ENCODE data around the gene HTR6. TPM values are rescaled to one million over a fixed set of nuclear protein-coding genes. Genes with fewer than 3 reads are reported as not detected.

HTR6 gene
- total RNA-seq, 2 experiments from 2014 or later, result not detected

- H3K4me3 ChIP-seq (ENCODE audit: low read depth, low read length, poor library complexity, severe bottlenecking), result no peak overlapping the region
- no peaks in the 10 kb centered on the region for H4K20me1 ChIP-seq (ENCODE audit: insufficient read depth, low read length)
- POLR2A ChIA-PET, result no interaction called here
- H3K9me3 ChIP-seq (ENCODE audit: low read length), result no peaks in the 10 kb centered on the region
- H3K4me2 ChIP-seq (ENCODE audit: low read length), result peak overlapping the region; percentile 44; the same call in 1 of the 2 replicates
- H2AFZ ChIP-seq (ENCODE audit: low read length), result no peak overlapping the region
- H3K79me2 ChIP-seq (ENCODE audit: insufficient read depth, low read depth, low read length), result no peaks in the 10 kb centered on the region
- no peak overlapping the region for H3K27ac ChIP-seq (ENCODE audit: low read depth, low read length, poor library complexity, severe bottlenecking)
- CTCF ChIA-PET (ENCODE audit: unreplicated experiment), result no interaction called here
- DNase-seq (ENCODE audit: low spot score), result no peak
- no peaks in the 10 kb centered on the region for H3K4me1 ChIP-seq (ENCODE audit: insufficient read depth, low read length, poor library complexity, severe bottlenecking)
- intact Hi-C loops (cut with micrococcal nuclease; ENCODE audit: unreplicated experiment), result no loop called here
- no TSS peak for BruUV-seq (replicated peaks)
- H3K36me3 ChIP-seq (ENCODE audit: insufficient read depth, low read length), result no peaks in the 10 kb centered on the region
- no peak for TF ChIP-seq EZH2phosphoT487 (IDR thresholded peaks at IDR 0.05; ENCODE audit: borderline replicate concordance, low read depth, low read length)
- no peak for TF ChIP-seq CTCF (conservative IDR thresholded peaks at IDR 0.05; ENCODE audit: low read length)
- no peaks in the 10 kb centered on the region for H3K9me2 ChIP-seq (ENCODE audit: insufficient read depth, low read length)
These were observed 19.0 kb upstream of the HTR6 start for GRCh38 chr1:19645411-19646251.

- no peaks in the 10 kb centered on the region for H3K36me3 ChIP-seq (ENCODE audit: insufficient read depth, low read length)
- no peak overlapping the region for H3K27ac ChIP-seq (ENCODE audit: low read depth, low read length, poor library complexity, severe bottlenecking)
- no peaks in the 10 kb centered on the region for H3K9me2 ChIP-seq (ENCODE audit: insufficient read depth, low read length)
- no peak for DNase-seq (ENCODE audit: low spot score)
- no TSS peak for BruUV-seq (replicated peaks)
- no peak overlapping the region for H3K4me3 ChIP-seq (ENCODE audit: low read depth, low read length, poor library complexity, severe bottlenecking)
- no peak overlapping the region for H3K4me2 ChIP-seq (ENCODE audit: low read length)
- no peaks in the 10 kb centered on the region for H4K20me1 ChIP-seq (ENCODE audit: insufficient read depth, low read length)
- H2AFZ ChIP-seq (ENCODE audit: low read length), result no peak overlapping the region
- POLR2A ChIA-PET, result interaction anchor here (0.6 kb wide), 1 partner anchor 7 kb away, joined by 3 read pairs; no protein-coding TSS in a partner anchor
- H3K9me3 ChIP-seq (ENCODE audit: low read length), result no peaks in the 10 kb centered on the region
- no peaks in the 10 kb centered on the region for H3K4me1 ChIP-seq (ENCODE audit: insufficient read depth, low read length, poor library complexity, severe bottlenecking)
- intact Hi-C loops (cut with micrococcal nuclease; ENCODE audit: unreplicated experiment), result no loop called here
- CTCF ChIA-PET (ENCODE audit: unreplicated experiment), result no interaction called here
- no peak for TF ChIP-seq CTCF (conservative IDR thresholded peaks at IDR 0.05; ENCODE audit: low read length)
- H3K79me2 ChIP-seq (ENCODE audit: insufficient read depth, low read depth, low read length), result no peaks in the 10 kb centered on the region
These were observed 18.0 kb upstream of the HTR6 start for GRCh38 chr1:19646377-19647319.

Data from OCI-LY7 (cell line).